ENCODE data around the gene KCNIP1.

Gene KCNIP1

DNA sequence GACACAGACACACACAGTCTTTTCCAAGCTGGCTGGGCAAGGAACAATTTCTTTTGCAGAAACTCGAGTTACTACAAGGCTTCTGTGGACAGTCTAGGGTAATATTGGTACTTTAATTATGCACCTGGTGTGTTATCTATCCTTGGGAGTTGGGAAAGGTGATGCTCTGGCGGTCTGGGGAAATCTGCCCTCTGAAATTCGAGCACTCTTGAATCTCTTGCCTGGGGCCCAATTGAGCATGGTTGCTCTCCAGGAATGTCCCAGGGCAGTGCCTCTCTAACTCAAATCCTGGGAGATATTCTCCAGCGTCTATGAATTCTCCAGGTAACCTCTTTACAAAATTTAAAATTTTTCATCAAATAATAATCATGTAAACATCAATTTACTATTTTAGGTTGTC, 69.3 kb downstream of the KCNIP1 start:
- TF ChIP-seq FOXP2 (optimal IDR thresholded peaks at IDR 0.05; ENCODE audit: control extremely low read depth, extremely low read length, insufficient read depth) (no peak), EZH2 (IDR thresholded peaks at IDR 0.05) (no peak), POLR2AphosphoS5 (IDR thresholded peaks at IDR 0.05; ENCODE audit: borderline replicate concordance, low read depth, low read length) (no peak)
- no peaks in the 10 kb centered on the region for H3K36me3 ChIP-seq (ENCODE audit: insufficient read depth, low read length)
- no peak overlapping the region for H3K9ac ChIP-seq (ENCODE audit: insufficient read length)
- DNase-seq (ENCODE audit: low read depth, low spot score): no peak
- H3K4me3 ChIP-seq: no peak overlapping the region
- no peaks in the 10 kb centered on the region for H3K9me3 ChIP-seq (ENCODE audit: low read depth, low read length)
- H3K27ac ChIP-seq: no peak overlapping the region

DNA sequence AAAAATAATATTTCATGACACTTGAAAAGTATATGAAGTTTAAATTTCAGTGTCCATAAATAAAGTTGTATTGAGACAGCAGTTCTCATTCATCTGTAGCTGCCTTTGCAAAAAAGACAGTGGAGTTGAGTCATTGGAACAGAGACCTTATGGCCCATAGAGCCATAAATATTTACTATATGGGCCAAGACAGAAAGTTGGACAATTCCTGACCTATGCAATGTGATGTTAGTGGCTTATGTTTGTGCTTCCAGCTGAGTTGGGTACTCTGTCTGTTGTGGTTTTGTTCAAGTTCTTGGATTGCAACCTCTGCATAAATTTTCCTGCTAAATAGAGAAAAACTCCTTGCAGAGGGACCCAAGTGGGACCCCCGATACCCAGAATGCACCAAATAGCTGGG, 69.8 kb downstream of the KCNIP1 start:
- DNase-seq (ENCODE audit: low read depth, low spot score): no peak
- no peaks in the 10 kb centered on the region for H3K36me3 ChIP-seq (ENCODE audit: insufficient read depth, low read length)
- H3K27ac ChIP-seq: no peak overlapping the region
- H3K9ac ChIP-seq (ENCODE audit: insufficient read length): no peak overlapping the region
- H3K9me3 ChIP-seq (ENCODE audit: low read depth, low read length): no peaks in the 10 kb centered on the region
- H3K4me3 ChIP-seq: no peak overlapping the region
- TF ChIP-seq FOXP2 (optimal IDR thresholded peaks at IDR 0.05; ENCODE audit: control extremely low read depth, extremely low read length, insufficient read depth) (no peak), POLR2AphosphoS5 (IDR thresholded peaks at IDR 0.05; ENCODE audit: borderline replicate concordance, low read depth, low read length) (no peak), EZH2 (IDR thresholded peaks at IDR 0.05) (no peak)

- DNase-seq (ENCODE audit: low read depth, low spot score): no peak
- Histone ChIP-seq H3K27ac (no peak overlapping the region), H3K9me3 (ENCODE audit: low read depth, low read length) (no peaks in the 10 kb centered on the region), H3K9ac (ENCODE audit: insufficient read length) (no peak overlapping the region), H3K4me3 (no peak overlapping the region), H3K36me3 (ENCODE audit: insufficient read depth, low read length) (no peaks in the 10 kb centered on the region)
- TF ChIP-seq EZH2 (IDR thresholded peaks at IDR 0.05) (no peak), FOXP2 (optimal IDR thresholded peaks at IDR 0.05; ENCODE audit: control extremely low read depth, extremely low read length, insufficient read depth) (no peak), POLR2AphosphoS5 (IDR thresholded peaks at IDR 0.05; ENCODE audit: borderline replicate concordance, low read depth, low read length) (no peak)
These were observed 73.0 kb downstream of the KCNIP1 start for GRCh38 chr5:170576602-170577535.

- H3K9me3 ChIP-seq (ENCODE audit: low read depth, low read length): no peaks in the 10 kb centered on the region
- no peak overlapping the region for H3K4me3 ChIP-seq
- no peaks in the 10 kb centered on the region for H3K36me3 ChIP-seq (ENCODE audit: insufficient read depth, low read length)
These were observed 75.8 kb downstream of the KCNIP1 start for GRCh38 chr5:170579601-170580000.

DNA sequence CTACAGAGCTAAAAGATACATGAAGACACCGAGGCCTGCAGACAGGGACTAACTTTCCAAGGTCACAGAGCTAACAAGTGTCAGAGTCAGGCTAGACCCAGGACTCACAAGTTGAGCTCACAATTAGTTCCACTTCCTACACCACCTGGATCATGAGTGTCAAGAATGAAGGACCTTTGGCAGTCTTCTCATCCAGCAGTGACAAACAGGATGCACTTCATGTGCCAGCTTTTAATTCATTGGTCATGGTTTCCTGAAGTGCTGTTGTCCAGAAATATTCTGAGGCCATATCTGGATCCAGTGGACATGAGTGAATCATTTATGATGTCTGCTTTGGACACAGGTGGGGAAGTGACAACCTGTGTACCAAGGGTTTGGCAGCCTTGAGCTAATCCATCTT, 77.4 kb downstream of the KCNIP1 start:
- TF ChIP-seq EZH2 (IDR thresholded peaks at IDR 0.05): no peak
- no peak for TF ChIP-seq POLR2AphosphoS5 (IDR thresholded peaks at IDR 0.05; ENCODE audit: borderline replicate concordance, low read depth, low read length)
- TF ChIP-seq FOXP2 (optimal IDR thresholded peaks at IDR 0.05; ENCODE audit: control extremely low read depth, extremely low read length, insufficient read depth): no peak
- Histone ChIP-seq H3K36me3 (ENCODE audit: insufficient read depth, low read length) (no peaks in the 10 kb centered on the region), H3K9me3 (ENCODE audit: low read depth, low read length) (no peaks in the 10 kb centered on the region), H3K9ac (ENCODE audit: insufficient read length) (no peak overlapping the region), H3K4me3 (no peak overlapping the region), H3K27ac (no peak overlapping the region)
- DNase-seq (ENCODE audit: low read depth, low spot score): no peak

More at GRCh38 chr5:170579601-170580000, 75.8 kb downstream of the KCNIP1 start:
- Histone ChIP-seq H3K27ac (no peak overlapping the region), H3K9ac (ENCODE audit: insufficient read length) (no peak overlapping the region)
- no peak for TF ChIP-seq POLR2AphosphoS5 (IDR thresholded peaks at IDR 0.05; ENCODE audit: borderline replicate concordance, low read depth, low read length)
- no peak for TF ChIP-seq EZH2 (IDR thresholded peaks at IDR 0.05)
- no peak for TF ChIP-seq FOXP2 (optimal IDR thresholded peaks at IDR 0.05; ENCODE audit: control extremely low read depth, extremely low read length, insufficient read depth)
- no peak for DNase-seq (ENCODE audit: low read depth, low spot score)

DNA sequence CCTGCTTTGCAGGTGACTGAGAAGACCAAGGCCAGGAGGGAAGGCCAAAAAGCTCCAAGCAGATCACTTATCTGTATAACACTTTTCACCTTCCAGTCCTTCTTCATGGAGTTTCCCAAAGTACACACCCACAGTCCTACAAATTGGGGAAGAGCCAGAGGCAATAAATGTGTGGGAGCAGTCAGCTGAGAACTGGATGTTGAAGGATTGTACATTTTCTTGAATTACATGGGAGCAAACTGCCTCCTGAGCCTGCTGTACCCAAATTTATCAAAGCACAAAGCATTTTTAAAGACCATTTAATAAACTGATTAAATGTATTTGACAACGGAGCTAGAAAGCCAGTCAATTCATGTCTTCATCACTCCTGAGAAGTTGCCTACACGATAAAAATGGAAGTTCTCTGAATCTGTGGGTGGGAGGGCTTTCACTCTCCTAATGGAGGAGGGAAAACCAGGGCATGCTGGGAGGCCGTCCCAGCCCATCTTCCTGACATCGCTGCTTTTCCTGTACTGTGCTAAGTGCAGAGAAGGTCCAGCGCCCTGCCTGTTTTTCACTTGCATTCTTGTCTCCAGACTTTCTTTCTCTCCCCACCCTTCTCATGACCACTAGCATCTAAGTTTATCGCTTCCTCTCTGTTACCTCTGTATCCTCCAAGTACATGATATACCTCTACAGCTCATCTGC, 79.0 kb downstream of the KCNIP1 start:
- TF ChIP-seq POLR2AphosphoS5 (IDR thresholded peaks at IDR 0.05; ENCODE audit: borderline replicate concordance, low read depth, low read length) (no peak), EZH2 (IDR thresholded peaks at IDR 0.05) (no peak), FOXP2 (optimal IDR thresholded peaks at IDR 0.05; ENCODE audit: control extremely low read depth, extremely low read length, insufficient read depth) (no peak)
- H3K27ac ChIP-seq: no peak overlapping the region
- DNase-seq (ENCODE audit: low read depth, low spot score): no peak
- H3K9ac ChIP-seq (ENCODE audit: insufficient read length): no peak overlapping the region
- no peaks in the 10 kb centered on the region for H3K36me3 ChIP-seq (ENCODE audit: insufficient read depth, low read length)
- H3K4me3 ChIP-seq: no peak overlapping the region
- H3K9me3 ChIP-seq (ENCODE audit: low read depth, low read length): no peaks in the 10 kb centered on the region

DNA sequence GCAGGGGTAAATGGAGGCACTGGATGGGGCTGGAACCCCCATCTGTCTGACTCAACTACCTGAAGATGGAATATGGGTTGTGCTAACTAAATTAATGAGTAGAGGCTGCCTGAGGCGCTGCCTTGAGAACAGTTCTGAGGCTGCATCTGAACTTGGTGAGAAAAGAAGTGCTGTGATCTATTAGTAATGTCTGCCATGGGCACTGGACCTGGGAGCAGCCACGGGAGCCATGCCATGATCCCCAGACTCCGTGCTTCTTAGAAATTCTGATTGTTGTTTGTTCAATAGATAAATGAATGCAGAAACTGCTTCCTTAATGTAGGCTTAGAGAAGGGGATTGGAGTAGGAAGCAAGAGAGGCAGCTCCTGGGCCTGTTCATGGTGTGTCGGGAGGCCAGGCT, 80.2 kb downstream of the KCNIP1 start:
- TF ChIP-seq FOXP2 (optimal IDR thresholded peaks at IDR 0.05; ENCODE audit: control extremely low read depth, extremely low read length, insufficient read depth) (no peak), EZH2 (IDR thresholded peaks at IDR 0.05) (no peak), POLR2AphosphoS5 (IDR thresholded peaks at IDR 0.05; ENCODE audit: borderline replicate concordance, low read depth, low read length) (no peak)
- Histone ChIP-seq H3K9me3 (ENCODE audit: low read depth, low read length) (no peaks in the 10 kb centered on the region), H3K9ac (ENCODE audit: insufficient read length) (no peak overlapping the region), H3K4me3 (no peak overlapping the region), H3K27ac (no peak overlapping the region), H3K36me3 (ENCODE audit: insufficient read depth, low read length) (no peaks in the 10 kb centered on the region)
- no peak for DNase-seq (ENCODE audit: low read depth, low spot score)

- Histone ChIP-seq H3K9ac (ENCODE audit: insufficient read length) (no peak overlapping the region), H3K36me3 (ENCODE audit: insufficient read depth, low read length) (no peaks in the 10 kb centered on the region), H3K27ac (no peak overlapping the region), H3K4me3 (no peak overlapping the region), H3K9me3 (ENCODE audit: low read depth, low read length) (no peaks in the 10 kb centered on the region)
- DNase-seq (ENCODE audit: low read depth, low spot score): no peak
- TF ChIP-seq POLR2AphosphoS5 (IDR thresholded peaks at IDR 0.05; ENCODE audit: borderline replicate concordance, low read depth, low read length) (no peak), EZH2 (IDR thresholded peaks at IDR 0.05) (no peak), FOXP2 (optimal IDR thresholded peaks at IDR 0.05; ENCODE audit: control extremely low read depth, extremely low read length, insufficient read depth) (no peak)
These were observed 80.7 kb downstream of the KCNIP1 start for GRCh38 chr5:170584450-170585058.
